ENCODE data around the gene EFCAB13.

EFCAB13 gene

GRCh38 chr17:47305302-47305923 is 18.3 kb upstream of the EFCAB13 start:
- WGBS, 2 experiments (ENCODE audit: insufficient coverage in 2 of 2): no CpG with 5 or more reads among the region's 4 CpGs
- Histone ChIP-seq H3K4me1 (ENCODE audit: control insufficient read depth, insufficient read depth, low read length, poor library complexity, severe bottlenecking) (peaks cover 9% of the 10 kb centered on the region), H3K36me3 (ENCODE audit: control insufficient read depth, insufficient read depth, low read length) (no peaks in the 10 kb centered on the region), H3K27ac (ENCODE audit: low read depth, low read length, severe bottlenecking) (no peak overlapping the region), H3K4me3 (ENCODE audit: extremely low read depth, insufficient read depth, low read length, poor library complexity, severe bottlenecking) (no peak overlapping the region), H3K9me3 (ENCODE audit: control insufficient read depth, low read length) (no peaks in the 10 kb centered on the region)

GRCh38 chr17:47310186-47310733 is 13.5 kb upstream of the EFCAB13 start:
- 83 to 89% methylated on average over 3 to 4 of the region's 4 CpGs for WGBS, 2 experiments (ENCODE audit: insufficient coverage in 2 of 2)
- no peaks in the 10 kb centered on the region for H3K9me3 ChIP-seq (ENCODE audit: control insufficient read depth, low read length)
- H3K4me3 ChIP-seq (ENCODE audit: extremely low read depth, insufficient read depth, low read length, poor library complexity, severe bottlenecking): no peak overlapping the region
- H3K4me1 ChIP-seq (ENCODE audit: control insufficient read depth, insufficient read depth, low read length, poor library complexity, severe bottlenecking): peaks cover 9% of the 10 kb centered on the region
- H3K27ac ChIP-seq (ENCODE audit: low read depth, low read length, severe bottlenecking): no peak overlapping the region
- no peaks in the 10 kb centered on the region for H3K36me3 ChIP-seq (ENCODE audit: control insufficient read depth, insufficient read depth, low read length)

- Histone ChIP-seq H3K4me1 (ENCODE audit: control insufficient read depth, insufficient read depth, low read length, poor library complexity, severe bottlenecking) (no peaks in the 10 kb centered on the region), H3K4me3 (ENCODE audit: extremely low read depth, insufficient read depth, low read length, poor library complexity, severe bottlenecking) (no peak overlapping the region), H3K27ac (ENCODE audit: low read depth, low read length, severe bottlenecking) (no peak overlapping the region), H3K9me3 (ENCODE audit: control insufficient read depth, low read length) (no peaks in the 10 kb centered on the region), H3K36me3 (ENCODE audit: control insufficient read depth, insufficient read depth, low read length) (no peaks in the 10 kb centered on the region)
Measured at GRCh38 chr17:47311420-47311819, 12.3 kb upstream of the EFCAB13 start.

GRCh38 chr17:47315451-47316266 is 8.1 kb upstream of the EFCAB13 start:
- Histone ChIP-seq H3K4me3 (ENCODE audit: extremely low read depth, insufficient read depth, low read length, poor library complexity, severe bottlenecking) (no peak overlapping the region), H3K36me3 (ENCODE audit: control insufficient read depth, insufficient read depth, low read length) (no peaks in the 10 kb centered on the region), H3K4me1 (ENCODE audit: control insufficient read depth, insufficient read depth, low read length, poor library complexity, severe bottlenecking) (no peaks in the 10 kb centered on the region), H3K9me3 (ENCODE audit: control insufficient read depth, low read length) (peaks cover 2% of the 10 kb centered on the region), H3K27ac (ENCODE audit: low read depth, low read length, severe bottlenecking) (no peak overlapping the region)
- 29 to 37% methylated on average over 4 to 5 of the region's 7 CpGs for WGBS, 2 experiments (ENCODE audit: insufficient coverage in 2 of 2)

GRCh38 chr17:47316311-47316710 is 7.4 kb upstream of the EFCAB13 start:
- Histone ChIP-seq H3K27ac (ENCODE audit: low read depth, low read length, severe bottlenecking) (no peak overlapping the region), H3K4me1 (ENCODE audit: control insufficient read depth, insufficient read depth, low read length, poor library complexity, severe bottlenecking) (no peaks in the 10 kb centered on the region), H3K9me3 (ENCODE audit: control insufficient read depth, low read length) (peaks cover 8% of the 10 kb centered on the region), H3K36me3 (ENCODE audit: control insufficient read depth, insufficient read depth, low read length) (no peaks in the 10 kb centered on the region), H3K4me3 (ENCODE audit: extremely low read depth, insufficient read depth, low read length, poor library complexity, severe bottlenecking) (no peak overlapping the region)
- WGBS, 2 experiments (ENCODE audit: insufficient coverage in 2 of 2): no CpG with 5 or more reads among the region's 3 CpGs

GRCh38 chr17:47317119-47317518 is 6.6 kb upstream of the EFCAB13 start:
- WGBS, 2 experiments (ENCODE audit: insufficient coverage in 2 of 2): 80 to 90% methylated on average over 1 of the region's 2 CpGs
- no peak overlapping the region for H3K4me3 ChIP-seq (ENCODE audit: extremely low read depth, insufficient read depth, low read length, poor library complexity, severe bottlenecking)
- no peaks in the 10 kb centered on the region for H3K4me1 ChIP-seq (ENCODE audit: control insufficient read depth, insufficient read depth, low read length, poor library complexity, severe bottlenecking)
- H3K9me3 ChIP-seq (ENCODE audit: control insufficient read depth, low read length): peaks cover 12% of the 10 kb centered on the region
- H3K27ac ChIP-seq (ENCODE audit: low read depth, low read length, severe bottlenecking): no peak overlapping the region
- no peaks in the 10 kb centered on the region for H3K36me3 ChIP-seq (ENCODE audit: control insufficient read depth, insufficient read depth, low read length)

- Histone ChIP-seq H3K36me3 (ENCODE audit: control insufficient read depth, insufficient read depth, low read length) (no peaks in the 10 kb centered on the region), H3K4me3 (ENCODE audit: extremely low read depth, insufficient read depth, low read length, poor library complexity, severe bottlenecking) (no peak overlapping the region), H3K4me1 (ENCODE audit: control insufficient read depth, insufficient read depth, low read length, poor library complexity, severe bottlenecking) (no peaks in the 10 kb centered on the region), H3K27ac (ENCODE audit: low read depth, low read length, severe bottlenecking) (no peak overlapping the region), H3K9me3 (ENCODE audit: control insufficient read depth, low read length) (peaks cover 12% of the 10 kb centered on the region)
- WGBS, 2 experiments (ENCODE audit: insufficient coverage in 2 of 2): 92 to 100% methylated on average over 2 to 3 of the region's 3 CpGs
Measured at GRCh38 chr17:47318197-47318918, 5.4 kb upstream of the EFCAB13 start.

- Histone ChIP-seq H3K9me3 (ENCODE audit: control insufficient read depth, low read length) (peaks cover 12% of the 10 kb centered on the region), H3K4me3 (ENCODE audit: extremely low read depth, insufficient read depth, low read length, poor library complexity, severe bottlenecking) (no peak overlapping the region), H3K36me3 (ENCODE audit: control insufficient read depth, insufficient read depth, low read length) (no peaks in the 10 kb centered on the region), H3K27ac (ENCODE audit: low read depth, low read length, severe bottlenecking) (no peak overlapping the region), H3K4me1 (ENCODE audit: control insufficient read depth, insufficient read depth, low read length, poor library complexity, severe bottlenecking) (no peaks in the 10 kb centered on the region)
- 74 to 100% methylated on average over 1 to 3 of the region's 5 CpGs for WGBS, 2 experiments (ENCODE audit: insufficient coverage in 2 of 2)
Measured at GRCh38 chr17:47320879-47321502, 2.8 kb upstream of the EFCAB13 start.

GRCh38 chr17:47324224-47325020 is 667 bp downstream of the EFCAB13 start:
- no peaks in the 10 kb centered on the region for H3K4me1 ChIP-seq (ENCODE audit: control insufficient read depth, insufficient read depth, low read length, poor library complexity, severe bottlenecking)
- no peaks in the 10 kb centered on the region for H3K36me3 ChIP-seq (ENCODE audit: control insufficient read depth, insufficient read depth, low read length)
- H3K27ac ChIP-seq (ENCODE audit: low read depth, low read length, severe bottlenecking): no peak overlapping the region
- 75 to 87% methylated on average over 22 to 24 of the region's 28 CpGs for WGBS, 2 experiments (ENCODE audit: insufficient coverage in 2 of 2)
- peaks cover 12% of the 10 kb centered on the region for H3K9me3 ChIP-seq (ENCODE audit: control insufficient read depth, low read length)
- peak overlapping the region; percentile 35 for H3K4me3 ChIP-seq (ENCODE audit: extremely low read depth, insufficient read depth, low read length, poor library complexity, severe bottlenecking)

- no peak overlapping the region for H3K4me3 ChIP-seq (ENCODE audit: extremely low read depth, insufficient read depth, low read length, poor library complexity, severe bottlenecking)
- 93 to 100% methylated on average over 1 of the region's 1 CpG for whole genome bisulfite sequencing, 2 experiments (ENCODE audit: insufficient coverage in 2 of 2)
- H3K9me3 ChIP-seq (ENCODE audit: control insufficient read depth, low read length): peaks cover 12% of the 10 kb centered on the region
- H3K4me1 ChIP-seq (ENCODE audit: control insufficient read depth, insufficient read depth, low read length, poor library complexity, severe bottlenecking): no peaks in the 10 kb centered on the region
- no peaks in the 10 kb centered on the region for H3K36me3 ChIP-seq (ENCODE audit: control insufficient read depth, insufficient read depth, low read length)
- H3K27ac ChIP-seq (ENCODE audit: low read depth, low read length, severe bottlenecking): no peak overlapping the region
Measured at GRCh38 chr17:47325176-47325575, 1.4 kb downstream of the EFCAB13 start.

All from mesodermal cell (in vitro differentiated cells).